GM10266 (cell line): Measurements from ENCODE around the gene BZW1.

Experiments used
- DNase-seq: peaks from one replicate; pipeline ENCODE4 v3.0.0; 2012; ENCODE audit errors: extremely low spot score
- TF ChIP-seq, protein P1 (sequence below): IDR thresholded peaks from 2 replicates; pipeline ENCODE4 v1.5.1; 2012; ENCODE audit warnings: mild to moderate bottlenecking, low read depth; ENCODE audit not compliant: control insufficient read depth, insufficient read depth; ENCODE audit errors: missing control alignments

BZW1 gene

DNA sequence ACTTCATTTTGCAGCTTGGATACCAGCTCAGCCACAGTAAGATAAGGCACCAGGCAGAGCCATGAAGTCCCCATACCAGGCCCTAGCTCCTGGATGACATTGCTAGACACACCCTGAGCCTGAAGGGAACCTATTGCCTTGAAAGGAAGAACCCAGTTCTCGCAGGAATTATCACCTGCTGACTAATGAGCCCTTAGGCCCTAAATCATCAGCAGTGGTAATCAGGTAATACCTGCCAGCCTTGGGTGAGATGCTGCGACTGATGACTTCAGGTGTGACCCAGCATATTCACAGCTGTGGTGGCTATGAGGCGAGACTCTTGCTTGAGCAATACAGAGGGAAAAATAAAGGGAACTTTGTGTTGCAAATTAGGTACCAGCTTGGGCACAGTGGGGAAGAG, 27.8 kb downstream of the BZW1 start:
- TF ChIP-seq, protein P1, sequence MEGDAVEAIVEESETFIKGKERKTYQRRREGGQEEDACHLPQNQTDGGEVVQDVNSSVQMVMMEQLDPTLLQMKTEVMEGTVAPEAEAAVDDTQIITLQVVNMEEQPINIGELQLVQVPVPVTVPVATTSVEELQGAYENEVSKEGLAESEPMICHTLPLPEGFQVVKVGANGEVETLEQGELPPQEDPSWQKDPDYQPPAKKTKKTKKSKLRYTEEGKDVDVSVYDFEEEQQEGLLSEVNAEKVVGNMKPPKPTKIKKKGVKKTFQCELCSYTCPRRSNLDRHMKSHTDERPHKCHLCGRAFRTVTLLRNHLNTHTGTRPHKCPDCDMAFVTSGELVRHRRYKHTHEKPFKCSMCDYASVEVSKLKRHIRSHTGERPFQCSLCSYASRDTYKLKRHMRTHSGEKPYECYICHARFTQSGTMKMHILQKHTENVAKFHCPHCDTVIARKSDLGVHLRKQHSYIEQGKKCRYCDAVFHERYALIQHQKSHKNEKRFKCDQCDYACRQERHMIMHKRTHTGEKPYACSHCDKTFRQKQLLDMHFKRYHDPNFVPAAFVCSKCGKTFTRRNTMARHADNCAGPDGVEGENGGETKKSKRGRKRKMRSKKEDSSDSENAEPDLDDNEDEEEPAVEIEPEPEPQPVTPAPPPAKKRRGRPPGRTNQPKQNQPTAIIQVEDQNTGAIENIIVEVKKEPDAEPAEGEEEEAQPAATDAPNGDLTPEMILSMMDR, result no peak
- no peak for DNase-seq

DNA sequence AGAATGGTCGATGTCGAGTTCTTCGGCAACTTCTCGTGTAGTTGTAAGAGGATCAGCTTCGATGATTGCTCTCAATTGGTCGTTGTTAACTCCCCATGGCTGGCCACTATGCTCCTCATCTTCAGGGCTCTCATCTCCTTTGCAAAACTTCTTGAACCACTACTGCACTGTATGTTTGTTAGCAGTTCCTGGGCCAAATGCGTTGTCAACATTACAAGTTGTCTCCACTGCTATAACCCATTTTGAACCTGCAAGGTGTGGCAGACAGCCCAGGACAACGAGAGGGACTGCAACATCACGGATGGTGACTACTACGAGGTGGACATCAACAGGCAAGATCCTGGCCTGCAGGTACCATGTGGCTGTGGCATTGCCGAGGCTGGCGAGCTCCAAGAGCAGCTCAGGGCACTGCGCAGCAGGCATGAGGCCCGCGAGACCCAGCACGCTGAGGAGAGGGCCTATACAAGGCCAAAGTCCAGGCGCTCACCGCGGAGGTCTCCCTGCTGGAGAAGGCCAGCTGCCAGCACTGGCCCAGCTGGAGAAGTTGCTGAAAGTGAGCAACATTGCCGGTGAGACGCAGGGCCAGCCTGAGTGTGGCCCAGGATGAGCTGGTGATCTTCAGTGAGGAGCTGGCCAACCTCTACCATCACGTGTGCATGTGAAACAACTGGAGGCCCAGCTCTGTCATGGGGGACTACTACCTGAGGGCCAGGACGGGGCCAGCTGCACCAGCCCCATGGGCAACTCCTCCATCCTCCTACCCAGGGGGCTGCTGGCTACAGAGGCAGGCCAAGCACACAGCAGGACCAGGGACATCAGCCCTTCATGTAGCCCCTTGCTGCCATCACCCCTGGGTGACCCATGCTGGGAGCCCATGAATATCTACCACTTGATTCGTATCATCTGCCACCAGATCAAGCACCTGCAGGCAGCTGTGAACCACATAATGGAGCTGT, 32.6 kb downstream of the BZW1 start:
- no peak for DNase-seq

DNA sequence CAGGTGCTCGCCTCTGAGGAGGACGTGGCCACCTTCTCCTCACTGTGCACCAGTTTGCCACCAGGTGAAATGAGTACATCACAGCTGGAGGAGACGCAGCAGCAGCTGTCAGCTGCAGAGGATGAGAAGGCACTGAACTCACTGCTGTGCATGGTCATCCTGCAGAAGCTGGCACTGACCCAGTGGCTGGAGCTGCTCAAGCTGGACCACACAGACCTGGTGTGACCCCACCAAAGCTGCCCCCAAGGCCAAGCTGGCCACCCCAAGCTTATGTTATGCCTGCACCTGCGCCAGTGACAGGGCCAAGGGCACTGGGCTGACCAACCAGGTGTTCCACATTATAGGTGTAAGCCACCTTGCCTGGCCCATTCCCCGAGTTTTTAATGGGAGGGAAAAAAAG, 33.5 kb downstream of the BZW1 start:
- TF ChIP-seq, protein P1, result no peak
- DNase-seq, result no peak

More for the DNA sequence above, 32.6 kb downstream of the BZW1 start:
- TF ChIP-seq, protein P1, result no peak

DNA sequence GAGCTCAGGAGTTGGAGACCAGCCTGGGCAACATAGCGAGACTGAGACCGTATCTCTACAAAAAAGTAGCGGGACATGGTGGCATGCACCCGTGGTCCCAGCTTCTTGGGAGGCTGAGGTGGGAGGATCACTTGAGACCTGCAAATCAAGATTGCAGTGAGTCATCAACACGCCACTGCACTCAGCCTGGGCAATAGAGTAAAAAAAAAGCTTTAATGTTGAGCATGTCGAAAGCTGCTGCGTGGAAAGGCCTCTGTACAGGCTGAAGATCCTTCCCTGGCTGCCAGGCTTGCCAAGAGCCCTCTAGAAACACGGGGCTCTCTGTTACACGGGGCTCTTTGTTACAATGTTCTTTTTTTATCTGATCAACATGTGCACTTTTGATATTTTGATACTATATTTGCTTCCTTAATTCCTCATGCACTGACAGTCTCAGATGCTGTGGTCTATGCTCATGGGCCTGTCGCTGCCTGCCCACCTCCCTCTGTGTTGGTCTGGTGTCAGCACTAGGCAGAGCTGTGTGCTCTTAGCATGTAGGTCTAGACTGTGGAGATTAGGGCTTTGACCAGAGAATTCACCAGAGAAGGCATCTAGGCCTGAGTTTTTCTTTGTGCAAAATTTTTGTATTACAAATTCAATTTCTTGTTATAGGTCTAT, 34.1 kb downstream of the BZW1 start:
- TF ChIP-seq, protein P1, result no peak
- no peak for DNase-seq

DNA sequence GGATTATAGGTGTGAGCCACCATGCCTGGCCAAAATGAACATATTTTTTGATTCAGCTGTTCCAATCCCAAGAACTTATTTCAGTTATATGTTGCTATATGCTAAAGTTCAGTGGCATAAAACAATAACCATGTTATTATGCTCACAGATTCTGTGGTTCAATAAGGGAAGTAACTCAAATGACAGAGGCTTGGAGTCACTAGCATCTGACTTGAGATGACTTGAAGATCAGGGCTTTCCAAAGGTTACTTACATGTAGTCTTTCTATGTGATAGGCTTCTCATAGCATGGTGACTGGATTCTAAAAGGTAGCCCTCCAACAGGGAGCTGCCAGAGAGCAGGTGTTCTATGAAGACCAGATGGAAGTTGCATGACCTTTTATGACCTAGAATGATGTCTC, 35.6 kb downstream of the BZW1 start:
- TF ChIP-seq, protein P1, result no peak
- no peak for DNase-seq

DNA sequence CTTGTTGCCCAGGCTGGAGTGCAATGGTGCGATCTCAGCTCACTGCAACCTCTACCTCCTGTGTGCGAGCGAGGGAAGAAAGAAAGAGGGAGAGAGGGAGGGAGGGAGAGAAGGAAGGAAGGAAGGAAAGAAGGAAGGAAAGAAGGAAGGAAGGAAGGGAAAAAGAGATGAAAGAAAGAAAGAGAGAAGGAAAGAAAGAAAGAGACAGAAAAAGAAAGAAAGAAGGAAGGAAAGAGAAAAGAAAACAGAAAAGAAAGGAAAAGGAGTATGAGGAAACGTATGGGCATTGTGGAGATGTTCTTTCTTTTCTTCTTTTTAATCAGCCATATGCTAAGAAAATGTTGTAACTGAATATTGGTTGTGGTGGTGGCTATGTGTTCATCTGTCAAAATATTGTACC, 36.2 kb downstream of the BZW1 start:
- TF ChIP-seq, protein P1, result no peak
- no peak for DNase-seq
